Heart right ventricle (tissue), 16 donors: ENCODE measurements around the gene PAK6. TPM values are rescaled to one million over a fixed set of nuclear protein-coding genes. Genes with fewer than 3 reads are reported as not detected.
A peak's percentile ranks its signal among the peaks of the same experiment; 100 is the strongest.

Experiments
- ATAC-seq, 8 donors: fragments of 200-7000 bp; cut with Tn5 transposase; one replicate each; pipeline ENCODE4 v1.9.1; 2020; ENCODE audit warnings: mild to moderate bottlenecking in 8 of 8, moderate library complexity in 8 of 8, moderate number of reproducible peaks in 1 of 8
- DNase-seq, 2 donors: peaks; one replicate each; pipeline ENCODE4 v3.0.0-alpha.2; 2020
- H3K27ac ChIP-seq, 10 donors: fragments of 200-600 bp; sonication (generic) in 2 of 10; one replicate each; pipeline versions ENCODE4 v1.5.0 to v1.8.0; 2020 to 2022; ENCODE audit warnings: mild to moderate bottlenecking in 3 of 10
- H3K27me3 ChIP-seq, 7 donors: fragments of 200-600 bp; one replicate each; pipeline ENCODE4 v1.8.0; 2021 to 2022; ENCODE audit warnings: mild to moderate bottlenecking in 2 of 7
- H3K36me3 ChIP-seq, 9 donors: fragments of 200-600 bp; sonication (generic) in 1 of 9; one replicate each; pipeline versions ENCODE4 v1.5.0 to v1.8.0; 2020 to 2022; ENCODE audit warnings: mild to moderate bottlenecking in 2 of 9
- H3K4me1 ChIP-seq, 9 donors: fragments of 200-600 bp; sonication (generic) in 1 of 9; one replicate each; pipeline versions ENCODE4 v1.5.0 to v1.8.0; 2020 to 2022; ENCODE audit warnings: mild to moderate bottlenecking in 4 of 9
- H3K4me3 ChIP-seq, 10 donors: fragments of 200-600 bp; sonication (generic) in 2 of 10; one replicate each; pipeline versions ENCODE4 v1.5.0 to v1.8.0; 2020 to 2022; ENCODE audit warnings: mild to moderate bottlenecking in 7 of 10, moderate library complexity in 2 of 10
- H3K9me3 ChIP-seq, 11 donors: fragments of 200-600 bp in 10 of 11; sonication (generic) in 2 of 11; one replicate each; pipeline versions ENCODE4 v1.5.0 to v1.8.0; 2013 to 2022; ENCODE audit warnings: mild to moderate bottlenecking in 2 of 11, control low read depth in 1 of 11, moderate library complexity in 1 of 11
- WGBS, 2 donors: extraction: QIAGEN DNeasy Blood & Tissue Kit; methylation state at CpG; one replicate each; pipeline ENCODE4 v1.1.7; 2013; ENCODE audit warnings: inconsistent platforms in 1 of 2; 5-methylcytosine and 5-hydroxymethylcytosine counted together
- intact Hi-C, 10 donors: fragments of 100-400 bp; cut with DNase I; formaldehyde crosslinking; loops; one replicate each; pipeline versions ENCODE4 v1.11.1 to v1.14.2; 2022
- polyA plus RNA-seq, 2 donors: library from polyadenylated mRNA; stranded (reverse); fragments of 200-250 nt; gene quantifications; one replicate each; pipeline ENCODE4 v1.2.3, GENCODE V29; 2013
- total RNA-seq, 10 donors: library from RNA; stranded (reverse); fragmentation: NEBNext Ultra II Directional in 3 of 10; extraction: Animal tissue kit (Norgen Biotek cat#: 25700) in 3 of 10; gene quantifications; one replicate each; pipeline versions ENCODE4 v1.2.1 to v1.2.4, GENCODE V29; 2021 to 2023
- TF ChIP-seq, protein P1 (sequence below), 9 donors: fragments of 200-600 bp; sonication (generic) in 2 of 9; IDR thresholded peaks; one replicate each; pipeline versions ENCODE4 v1.5.0 to v1.8.0; 2021 to 2022; ENCODE audit warnings: antibody characterized with exemption in 9 of 9, mild to moderate bottlenecking in 5 of 9, moderate library complexity in 1 of 9
- donor health status: Arrhythmogenic right ventricular cardiomyopathy.
- donor health status: ischemic (EF 13 %, LVEDD 7.1; RV severe dilation, severe dysfunction).
- donor health status: healthy with polysubstance abuse.
- donor health status: DM: no; HTN: yes; CAD: no.
- donor health status: DM: no; HTN: no; CAD: no.
- donor health status: ischemic (EF 25% LVEDD 6.9; RV normal size, moderate dysfunction).
- donor health status: ischemic (EF 25% LVEDD 5.7; RV mildly dilated, moderate dysfunction).
- donor health status: healthy.
- donor health status: DM: yes; HTN: yes; CAD: no.
- donor health status: Ischemic cardiomyopathy.
- donor health status: ischemic (EF 35%, LVEDD 5.7; RV mildly dilated, moderate dysfunction).
- donor health status: nonischemic (EF 11% LVEDD 7.7; RV severe dilation, severe dysfunction).
- donor health status: DM: yes; HTN: yes; CAD: no.
- donor health status: PGD.
- donor health status: ischemic (EF 29% LVEDD 5.4; RV normal size, mild dysfunction).
- donor health status: nonischemic (EF 23%, LVEDD 6.1; RV moderate dilation, normal function).

Gene PAK6
- total and polyA plus RNA-seq, 12 donors = 0.48 to 14.1 (median 7.4) TPM

DNA sequence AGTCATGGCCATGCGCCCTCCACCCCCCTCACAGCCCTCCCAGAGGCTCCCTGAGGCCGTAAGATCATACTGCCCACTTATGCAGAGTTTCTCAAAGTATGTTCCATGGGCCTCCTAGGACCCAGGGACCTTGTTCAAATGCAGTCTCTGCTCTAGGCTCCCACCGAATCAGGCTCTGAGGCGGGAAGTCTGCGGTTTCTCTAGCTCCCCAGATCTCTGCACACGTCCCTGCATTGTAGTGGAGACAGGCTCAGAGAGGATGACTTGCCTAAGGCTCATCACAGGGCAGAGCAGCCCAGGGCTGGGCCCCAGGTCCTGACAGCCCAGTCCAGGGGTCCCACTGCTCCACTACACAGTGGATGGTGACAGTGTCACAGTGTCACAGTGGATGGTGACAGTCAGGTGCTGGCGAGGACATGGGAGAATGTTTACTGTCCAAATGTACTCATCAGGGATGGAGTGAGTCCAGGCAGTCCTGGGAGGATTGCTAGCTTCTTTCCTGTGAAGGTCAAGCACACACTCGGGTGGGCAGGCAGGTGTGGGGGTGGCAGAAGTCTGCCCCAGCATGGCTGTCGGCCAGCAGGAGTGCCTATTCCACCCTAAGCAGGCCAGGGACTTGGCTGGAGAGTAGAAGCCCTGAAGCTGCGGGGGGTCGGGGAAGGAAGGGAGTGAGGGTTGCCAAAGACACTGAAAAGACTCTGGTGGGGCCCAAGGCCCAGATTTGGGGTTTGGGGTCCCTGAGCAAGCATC lies 31.6 kb downstream of the PAK6 start:
- 78 to 81% methylated on average over 11 of the region's 11 CpGs for WGBS, 2 donors
- peaks cover 0 to 16% (median 0%) of the 10 kb centered on the region in 9 donors for H3K4me1 ChIP-seq
- DNase-seq (no peak), ATAC-seq (no peak)
- TF ChIP-seq, protein P1, sequence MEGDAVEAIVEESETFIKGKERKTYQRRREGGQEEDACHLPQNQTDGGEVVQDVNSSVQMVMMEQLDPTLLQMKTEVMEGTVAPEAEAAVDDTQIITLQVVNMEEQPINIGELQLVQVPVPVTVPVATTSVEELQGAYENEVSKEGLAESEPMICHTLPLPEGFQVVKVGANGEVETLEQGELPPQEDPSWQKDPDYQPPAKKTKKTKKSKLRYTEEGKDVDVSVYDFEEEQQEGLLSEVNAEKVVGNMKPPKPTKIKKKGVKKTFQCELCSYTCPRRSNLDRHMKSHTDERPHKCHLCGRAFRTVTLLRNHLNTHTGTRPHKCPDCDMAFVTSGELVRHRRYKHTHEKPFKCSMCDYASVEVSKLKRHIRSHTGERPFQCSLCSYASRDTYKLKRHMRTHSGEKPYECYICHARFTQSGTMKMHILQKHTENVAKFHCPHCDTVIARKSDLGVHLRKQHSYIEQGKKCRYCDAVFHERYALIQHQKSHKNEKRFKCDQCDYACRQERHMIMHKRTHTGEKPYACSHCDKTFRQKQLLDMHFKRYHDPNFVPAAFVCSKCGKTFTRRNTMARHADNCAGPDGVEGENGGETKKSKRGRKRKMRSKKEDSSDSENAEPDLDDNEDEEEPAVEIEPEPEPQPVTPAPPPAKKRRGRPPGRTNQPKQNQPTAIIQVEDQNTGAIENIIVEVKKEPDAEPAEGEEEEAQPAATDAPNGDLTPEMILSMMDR (IDR thresholded peaks at IDR 0.05) = no peak
- no peak overlapping the region for H3K27ac ChIP-seq
- intact Hi-C loops = loop anchor here in 4 of 10 donors (2.0 to 10.0 kb wide), 4 partner anchors 53 to 223 kb away; no protein-coding TSS in a partner anchor
- H3K4me3 ChIP-seq = no peak overlapping the region
- H3K27me3 ChIP-seq = no peaks in the 10 kb centered on the region
- no peaks in the 10 kb centered on the region for H3K36me3 ChIP-seq
- H3K9me3 ChIP-seq = no peaks in the 10 kb centered on the region

DNA sequence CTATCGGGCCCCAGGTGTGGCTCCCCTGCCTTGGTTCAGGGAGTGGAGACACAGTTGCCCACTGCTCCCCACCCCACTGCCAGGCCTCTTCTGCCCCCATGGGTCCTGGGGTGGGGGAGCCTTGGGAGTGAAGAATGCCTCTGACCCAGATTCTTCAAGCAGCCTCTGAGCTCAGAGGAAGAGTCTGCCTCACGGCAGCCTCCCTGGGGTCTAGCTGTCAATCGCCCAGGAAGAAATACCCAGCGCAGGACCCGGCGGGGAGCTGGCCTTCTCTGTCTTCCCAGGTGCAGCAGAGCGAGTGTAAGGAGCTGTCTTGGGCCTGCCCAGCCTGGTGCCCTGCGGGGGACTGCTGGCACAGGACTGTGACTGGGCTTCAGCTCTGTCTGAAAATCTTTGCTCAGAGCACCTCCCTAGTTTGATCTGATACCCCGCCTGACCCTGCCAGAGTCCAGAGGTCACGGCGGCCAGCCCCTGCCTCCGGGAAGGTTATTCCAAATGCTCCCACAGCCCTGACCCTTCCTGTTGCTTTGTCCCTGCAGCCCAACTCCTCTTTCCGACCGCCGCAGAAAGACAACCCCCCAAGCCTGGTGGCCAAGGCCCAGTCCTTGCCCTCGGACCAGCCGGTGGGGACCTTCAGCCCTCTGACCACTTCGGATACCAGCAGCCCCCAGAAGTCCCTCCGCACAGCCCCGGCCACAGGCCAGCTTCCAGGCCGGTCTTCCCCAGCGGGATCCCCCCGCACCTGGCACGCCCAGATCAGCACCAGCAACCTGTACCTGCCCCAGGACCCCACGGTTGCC lies 33.0 kb downstream of the PAK6 start:
- intact Hi-C loops = loop anchor here in 5 of 10 donors (2.0 to 10.0 kb wide), 5 partner anchors 55 to 225 kb away; no protein-coding TSS in a partner anchor
- DNase-seq (no peak), ATAC-seq (no peak)
- Histone ChIP-seq H3K4me1 (peaks cover 0 to 14% (median 0%) of the 10 kb centered on the region in 9 donors), H3K4me3 (no peak overlapping the region), H3K27me3 (peaks cover 0 to under 1% (median 0%) of the 10 kb centered on the region in 7 donors), H3K9me3 (no peaks in the 10 kb centered on the region), H3K36me3 (no peaks in the 10 kb centered on the region), H3K27ac (no peak overlapping the region)
- WGBS, 2 donors = 86 to 88% methylated on average over 25 of the region's 25 CpGs
- TF ChIP-seq, protein P1 (IDR thresholded peaks at IDR 0.05) = no peak

DNA sequence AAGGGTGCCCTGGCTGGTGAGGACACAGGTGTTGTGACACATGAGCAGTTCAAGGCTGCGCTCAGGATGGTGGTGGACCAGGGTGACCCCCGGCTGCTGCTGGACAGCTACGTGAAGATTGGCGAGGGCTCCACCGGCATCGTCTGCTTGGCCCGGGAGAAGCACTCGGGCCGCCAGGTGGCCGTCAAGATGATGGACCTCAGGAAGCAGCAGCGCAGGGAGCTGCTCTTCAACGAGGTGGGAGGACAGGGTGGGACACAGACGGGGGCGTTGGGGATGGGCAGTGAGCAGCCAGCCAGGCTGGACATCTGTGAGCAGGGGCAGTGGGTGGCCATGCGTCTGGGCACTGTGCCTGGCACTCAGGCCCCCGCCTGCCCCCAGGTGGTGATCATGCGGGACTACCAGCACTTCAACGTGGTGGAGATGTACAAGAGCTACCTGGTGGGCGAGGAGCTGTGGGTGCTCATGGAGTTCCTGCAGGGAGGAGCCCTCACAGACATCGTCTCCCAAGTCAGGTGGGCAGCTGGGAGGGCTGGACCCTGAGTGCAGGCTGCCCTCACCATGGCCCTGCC lies 33.7 kb downstream of the PAK6 start:
- Histone ChIP-seq H3K4me1 (peaks cover 0 to 18% (median 3%) of the 10 kb centered on the region in 9 donors), H3K4me3 (no peak overlapping the region), H3K36me3 (no peaks in the 10 kb centered on the region), H3K27ac (no peak overlapping the region), H3K27me3 (peaks cover 0 to 7% (median 1%) of the 10 kb centered on the region in 7 donors), H3K9me3 (no peaks in the 10 kb centered on the region)
- WGBS, 2 donors = 78 to 81% methylated on average over 20 of the region's 20 CpGs
- TF ChIP-seq, protein P1 (IDR thresholded peaks at IDR 0.05) = peak in 2 of 9 donors; percentile 14 to 23
- no peak for DNase-seq
- no peak for ATAC-seq
- intact Hi-C loops = loop anchor here in 5 of 10 donors (2.0 to 10.0 kb wide), 4 partner anchors 55 to 225 kb away; no protein-coding TSS in a partner anchor

DNA sequence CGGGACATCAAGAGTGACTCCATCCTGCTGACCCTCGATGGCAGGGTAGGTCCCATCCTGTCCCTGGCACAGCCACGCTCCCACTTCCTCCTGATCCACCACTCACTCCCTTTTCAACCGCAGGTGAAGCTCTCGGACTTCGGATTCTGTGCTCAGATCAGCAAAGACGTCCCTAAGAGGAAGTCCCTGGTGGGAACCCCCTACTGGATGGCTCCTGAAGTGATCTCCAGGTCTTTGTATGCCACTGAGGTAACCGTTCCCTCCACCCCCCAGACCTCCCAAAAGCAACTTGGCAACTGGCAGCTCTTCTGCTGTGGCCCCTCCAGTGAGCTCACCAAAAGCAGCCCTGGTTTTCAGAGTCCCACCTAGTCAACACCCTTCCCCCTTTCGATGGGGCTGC lies 34.6 kb downstream of the PAK6 start:
- ATAC-seq (no peak), DNase-seq (no peak)
- Histone ChIP-seq H3K27ac (no peak overlapping the region), H3K36me3 (no peaks in the 10 kb centered on the region), H3K4me3 (no peak overlapping the region), H3K4me1 (peaks cover 0 to 25% (median 8%) of the 10 kb centered on the region in 9 donors), H3K27me3 (peaks cover 0 to 15% (median 10%) of the 10 kb centered on the region in 7 donors), H3K9me3 (no peaks in the 10 kb centered on the region)
- WGBS, 2 donors = 91 to 92% methylated on average over 9 of the region's 9 CpGs
- intact Hi-C loops = loop anchor here in 5 of 10 donors (2.0 to 10.0 kb wide), 4 partner anchors 56 to 226 kb away; no protein-coding TSS in a partner anchor
- TF ChIP-seq, protein P1 (IDR thresholded peaks at IDR 0.05) = no peak
